HG03060 (cell line): ENCODE data around the gene ZNF611.
A peak's percentile ranks its signal among the peaks of the same experiment; 100 is the strongest.
"Not testable (repeated sequence)": the region's sequence is repeated elsewhere in the genome, so short reads cannot be mapped to it uniquely, and the experiment has no call there.

Source experiments
- ATAC-seq: cut with Tn5 transposase; IDR thresholded peaks from one replicate; pipeline ENCODE4 v1.9.1; 2021; ENCODE audit warnings: low read depth, moderate number of reproducible peaks; ENCODE audit not compliant: unreplicated experiment

The ZNF611 gene

GRCh38 chr19:52734893-52735661, at the start of gene ZNF611:
Gene ZNF611 (minus strand): TSS chr19:52735044. CDS start chr19:52715894, 19,150 bp downstream.
- peak; percentile 83 for ATAC-seq

- not testable (repeated sequence) for ATAC-seq
Measured at GRCh38 chr19:52782864-52783263, 48.0 kb upstream of the ZNF611 start.

DNA sequence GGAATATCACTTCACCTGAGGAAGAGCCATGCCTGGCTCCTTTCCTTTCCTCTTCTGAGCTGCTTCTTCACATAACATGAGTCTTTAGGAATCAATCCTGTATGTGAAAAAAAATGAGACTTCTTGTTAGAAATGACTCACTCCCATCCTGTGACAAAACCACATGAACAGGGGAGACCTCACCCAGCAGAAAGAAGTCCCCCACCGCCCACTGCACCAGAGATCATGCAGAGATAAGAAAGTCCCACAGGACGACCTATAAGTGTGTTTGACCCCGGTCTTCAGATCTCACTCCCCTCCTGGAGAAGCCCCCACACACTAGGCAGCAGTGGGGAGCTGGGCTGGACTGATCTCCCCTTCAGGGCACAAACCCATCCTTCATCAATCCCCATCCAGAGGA, 44.0 kb upstream of the ZNF611 start:
- no peak for ATAC-seq

- not testable (repeated sequence) for ATAC-seq
Measured at GRCh38 chr19:52756447-52756846, 21.6 kb upstream of the ZNF611 start.

DNA sequence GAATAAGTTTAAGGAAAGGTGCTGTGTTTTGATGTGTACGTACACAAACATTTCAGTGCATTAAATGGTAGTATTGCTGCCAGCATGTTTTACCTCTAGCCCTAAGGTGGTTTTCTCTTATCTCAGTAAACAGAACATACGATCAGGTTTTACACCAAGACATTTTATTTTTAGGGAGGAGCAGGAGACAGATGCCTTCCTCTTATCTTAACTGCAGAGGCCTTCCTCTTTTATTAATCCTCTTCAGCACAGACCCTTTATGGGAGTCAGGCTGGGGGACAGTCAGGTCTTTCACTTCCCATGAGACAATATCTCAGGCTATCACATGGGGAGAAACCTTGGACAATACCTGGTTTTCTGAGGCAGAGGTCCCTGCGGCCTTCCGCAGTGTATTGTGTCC, 14.9 kb upstream of the ZNF611 start:
- ATAC-seq = no peak

DNA sequence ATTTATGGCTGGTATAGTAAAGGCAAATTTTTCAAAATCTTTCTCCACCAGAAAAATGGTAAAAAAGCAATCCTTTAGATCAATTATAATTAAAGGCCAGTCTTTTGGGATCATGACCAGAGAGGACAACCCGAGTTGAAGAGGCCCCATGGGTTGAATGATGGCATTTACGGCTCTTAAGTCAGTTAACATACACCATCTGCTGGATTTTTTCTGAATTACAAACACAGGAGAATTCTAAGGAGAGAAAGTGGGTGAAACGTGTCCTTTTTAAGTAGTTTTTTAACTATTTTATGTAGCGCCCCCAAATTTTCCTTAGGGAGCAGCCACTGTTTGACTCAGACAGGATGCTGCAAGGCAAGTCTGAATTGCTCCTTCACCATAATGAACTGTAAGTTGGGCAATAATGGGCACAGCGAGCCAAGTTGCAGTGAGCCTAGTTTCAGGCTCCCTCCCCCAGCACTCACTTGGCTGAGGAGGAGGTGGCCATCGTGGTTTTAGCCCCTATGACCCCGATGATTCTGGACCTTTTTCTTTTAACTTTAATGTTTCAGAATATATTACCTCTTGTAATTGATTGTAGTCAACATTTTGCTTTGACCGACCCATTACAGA, 13.6 kb upstream of the ZNF611 start:
- no peak for ATAC-seq

GRCh38 chr19:52745919-52746318, 11.1 kb upstream of the ZNF611 start:
- not testable (repeated sequence) for ATAC-seq

DNA sequence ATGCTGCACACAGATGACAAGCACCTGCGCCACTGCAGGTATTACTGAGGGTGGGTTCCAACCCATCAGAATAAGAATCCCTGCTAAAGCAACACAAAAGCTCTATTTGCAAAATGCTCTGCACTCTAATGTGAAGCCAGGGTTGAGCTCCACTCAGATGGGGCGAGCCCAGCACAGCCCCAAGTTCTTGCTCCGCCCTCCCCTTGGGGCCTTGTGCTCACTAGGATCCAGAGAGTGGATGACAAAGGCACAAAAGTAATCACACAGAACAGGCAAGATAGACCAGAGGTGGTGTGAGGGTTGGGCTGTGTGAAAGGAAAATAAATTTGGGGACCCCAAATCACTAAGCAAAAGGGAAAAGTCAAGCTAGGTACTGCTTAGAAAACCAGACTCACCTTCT, 8.2 kb upstream of the ZNF611 start:
- ATAC-seq = no peak

GRCh38 chr19:52742516-52742915, 7.7 kb upstream of the ZNF611 start:
- no peak for ATAC-seq

DNA sequence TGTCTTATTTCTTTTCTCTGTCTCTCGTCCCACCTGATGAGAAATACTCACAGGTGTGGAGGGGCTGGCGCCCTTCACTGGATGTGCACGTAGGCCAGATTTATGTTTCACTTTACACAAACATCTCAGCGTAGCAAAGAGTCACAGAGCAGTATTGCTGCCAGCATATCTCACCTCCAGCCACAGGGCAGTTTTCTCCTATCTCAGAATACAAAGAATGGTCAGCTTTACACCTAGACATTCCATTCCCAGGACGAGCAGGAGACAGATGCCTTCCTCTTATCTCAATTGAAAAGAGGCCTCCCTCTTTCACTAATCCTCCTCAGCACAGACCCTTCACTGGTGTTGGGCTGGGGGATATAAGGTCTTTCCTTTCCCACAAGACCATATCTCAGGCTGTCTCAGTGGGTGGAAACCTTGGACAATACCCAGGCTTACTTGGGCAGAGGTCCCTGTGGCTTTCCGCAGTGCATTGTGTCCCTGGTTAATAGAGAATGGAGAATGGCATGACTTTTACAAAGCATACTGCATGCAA, 7.2 kb upstream of the ZNF611 start:
- no peak for ATAC-seq

DNA sequence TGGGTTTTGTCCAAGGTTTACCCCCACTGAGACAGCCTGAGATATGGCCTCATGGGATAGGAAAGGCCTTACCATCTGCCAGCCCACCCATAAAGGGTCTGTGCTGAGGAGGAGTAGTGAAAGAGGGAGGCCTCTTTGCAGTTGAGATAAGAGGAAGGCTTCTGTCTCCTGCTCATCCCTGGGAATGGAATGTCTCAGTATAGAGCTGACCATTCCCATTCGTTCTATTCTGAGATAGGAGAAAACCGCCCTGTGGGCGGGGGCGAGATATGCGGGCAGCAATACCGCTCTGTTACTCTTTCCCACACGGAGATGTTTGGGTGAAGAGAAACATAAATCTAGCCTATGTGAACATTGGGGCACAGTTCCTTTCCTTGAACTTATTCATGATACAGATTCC, 6.5 kb upstream of the ZNF611 start:
- ATAC-seq = not testable (repeated sequence)

GRCh38 chr19:52739576-52739975, 4.7 kb upstream of the ZNF611 start:
- no peak for ATAC-seq

- no peak for ATAC-seq
Measured at GRCh38 chr19:52735734-52736133, 890 bp upstream of the ZNF611 start.

DNA sequence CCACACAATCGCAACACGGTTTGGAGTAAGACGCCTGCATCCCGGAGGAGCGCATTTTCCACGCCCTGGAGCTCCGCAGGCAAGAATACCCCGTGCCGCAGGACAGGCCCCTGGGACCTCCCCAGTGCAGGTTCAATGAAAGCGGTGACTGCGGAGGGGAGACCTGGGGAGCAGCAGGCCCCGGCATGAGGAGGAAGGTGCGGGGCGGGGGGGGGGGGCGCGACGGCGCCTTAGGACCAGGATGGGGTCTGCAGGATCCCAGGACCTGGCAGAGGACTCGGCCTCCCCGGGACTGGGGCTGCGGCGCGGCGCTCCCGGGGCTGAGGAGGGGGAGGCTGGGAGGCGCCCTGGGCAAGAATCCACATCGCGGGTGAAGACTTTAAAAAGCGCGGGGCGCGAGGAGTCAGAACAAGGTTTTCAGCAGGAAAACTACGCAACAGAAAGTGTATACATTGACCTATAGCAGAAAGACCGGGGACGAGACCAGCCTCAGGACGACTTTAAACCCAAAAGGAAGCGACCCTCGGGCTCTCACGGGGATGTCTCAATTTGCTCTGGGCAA, 432 bp downstream of the ZNF611 start:
- ATAC-seq = peak; percentile 16

GRCh38 chr19:52726051-52726450, 8.8 kb downstream of the ZNF611 start:
- not testable (repeated sequence) for ATAC-seq

DNA sequence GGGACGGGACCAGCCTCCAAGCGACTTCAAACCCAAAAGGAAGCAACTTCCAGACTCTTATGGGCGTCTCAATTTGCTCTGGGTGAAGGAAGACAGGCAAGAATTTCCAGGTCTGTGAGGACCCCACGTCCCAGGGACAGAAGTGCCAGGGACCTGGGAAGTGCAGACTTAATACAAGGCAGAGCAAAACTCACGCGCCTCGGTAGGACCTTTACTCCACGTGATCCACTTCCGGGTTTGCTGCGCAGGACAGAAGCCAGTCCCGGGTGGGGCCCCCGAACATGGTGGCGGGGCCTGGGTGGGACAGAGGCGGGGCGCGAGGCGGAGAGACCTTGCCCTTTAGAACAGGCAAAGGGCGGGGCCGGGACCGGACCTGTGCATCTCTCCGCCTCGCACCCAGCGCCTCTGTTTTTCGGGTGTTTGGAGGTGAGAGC, 9.3 kb downstream of the ZNF611 start:
- ATAC-seq = no peak

DNA sequence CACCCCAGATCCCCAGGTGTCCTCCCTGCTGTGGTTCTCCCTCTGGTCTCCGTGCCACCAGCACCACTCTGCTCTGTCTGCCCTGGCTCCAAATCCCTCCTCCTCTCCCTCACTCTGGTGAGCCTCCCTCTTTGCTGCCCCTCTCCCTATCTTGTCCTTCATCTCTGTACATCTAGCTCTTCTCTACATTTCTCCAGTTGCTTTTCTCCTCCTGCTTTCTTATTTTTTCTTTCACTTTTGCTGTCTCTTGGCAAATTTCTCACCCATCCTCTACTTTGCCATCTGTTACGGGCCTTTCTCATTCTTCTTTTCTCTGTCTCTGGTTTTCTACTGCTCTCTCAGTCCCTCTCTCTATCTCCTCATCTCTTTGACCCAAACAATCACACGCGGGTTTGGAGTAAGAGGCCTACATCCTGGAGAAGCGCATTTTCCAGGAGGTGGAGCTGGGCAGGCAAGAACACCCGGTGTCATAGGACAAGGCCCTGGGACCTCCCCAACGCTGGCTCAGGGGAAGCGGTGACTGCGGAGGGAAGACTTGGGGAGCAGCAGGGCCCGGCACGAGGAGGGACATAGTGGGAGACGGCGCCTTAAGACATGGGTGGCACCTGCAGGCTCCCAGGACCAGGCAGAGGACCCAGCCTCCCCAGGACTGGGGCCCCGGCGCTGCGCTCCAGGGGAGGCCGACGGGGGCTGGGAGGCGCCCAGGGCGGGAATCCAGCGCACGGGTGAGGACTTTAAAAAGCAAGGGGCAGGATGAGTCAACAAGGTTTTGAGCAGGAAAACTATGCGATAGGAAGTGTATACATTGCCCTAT, 9.9 kb downstream of the ZNF611 start:
- no peak for ATAC-seq

DNA sequence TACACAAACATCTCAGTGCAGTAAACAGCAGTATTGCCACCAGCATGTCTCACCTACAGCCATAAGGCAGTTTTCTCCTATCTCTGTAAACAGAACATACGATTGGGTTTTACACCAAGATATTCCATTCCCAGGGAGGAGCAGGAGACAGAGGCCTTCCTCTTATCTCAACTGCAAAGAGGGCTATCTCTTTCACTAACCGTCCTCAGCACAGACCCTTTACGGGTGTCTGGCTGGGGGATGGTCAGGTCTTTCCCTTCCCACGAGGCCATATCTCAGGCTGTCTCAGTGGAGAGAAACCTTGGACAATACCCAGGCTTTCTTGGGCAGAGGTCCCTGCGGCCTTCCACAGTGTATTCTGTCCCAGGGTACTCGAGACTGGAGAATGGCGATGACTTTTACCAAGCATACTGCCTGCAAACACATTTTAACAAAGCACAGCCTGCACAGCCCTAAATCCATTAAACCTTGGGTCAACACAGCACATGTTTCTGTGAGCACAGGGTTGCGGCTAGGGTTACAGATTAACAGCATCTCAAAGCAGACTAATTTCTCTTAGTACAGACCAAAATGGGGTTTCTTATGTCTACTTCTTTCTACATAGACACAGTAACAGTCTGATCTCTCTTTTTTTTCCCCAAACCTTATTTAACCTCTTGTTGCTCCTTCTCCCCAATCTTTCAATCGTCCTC, 10.8 kb downstream of the ZNF611 start:
- ATAC-seq = not testable (repeated sequence)

DNA sequence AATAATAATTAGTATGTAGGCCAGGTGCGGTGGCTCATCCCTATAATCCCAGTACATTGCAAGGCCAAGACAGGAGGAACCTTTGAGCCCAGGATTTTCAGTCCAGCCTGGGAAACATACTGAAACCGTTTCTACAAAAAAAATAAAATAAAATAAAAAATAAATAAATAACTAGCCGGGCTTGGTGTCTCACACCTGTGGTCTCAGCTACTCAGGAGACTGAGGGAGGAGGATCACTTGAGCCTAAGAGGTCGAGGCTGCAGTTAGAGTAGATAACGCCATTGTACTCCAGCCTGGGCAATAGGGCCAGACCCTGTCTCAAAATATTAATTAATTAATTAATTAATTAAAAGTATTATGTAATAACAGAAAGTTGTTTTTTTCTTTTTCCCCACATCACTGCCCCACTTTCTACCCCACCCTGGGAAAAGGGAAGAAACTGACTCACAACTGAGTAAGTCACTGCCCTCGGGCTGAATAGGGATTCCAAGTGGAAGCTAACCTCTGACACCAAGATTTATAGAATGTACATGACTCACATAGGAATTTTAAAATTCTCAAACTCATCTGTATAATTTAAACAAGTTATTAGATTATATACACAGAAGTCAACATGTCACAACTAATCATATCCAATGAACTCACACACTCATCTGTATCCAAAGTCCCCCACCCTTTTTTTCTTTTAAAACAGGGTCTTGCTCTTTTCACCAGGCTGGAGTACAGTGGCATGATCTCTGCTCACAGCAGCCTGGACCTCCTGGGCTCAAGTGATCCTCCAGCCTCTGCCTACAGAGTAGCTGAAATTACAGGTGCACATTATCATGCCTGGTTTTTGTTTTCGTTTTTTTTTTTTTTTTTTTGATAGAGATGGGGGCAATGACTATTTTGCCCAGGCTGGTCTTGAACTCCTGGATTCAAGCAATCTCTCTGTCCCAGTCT, 12.5 kb downstream of the ZNF611 start:
- no peak for ATAC-seq
